Breast epithelium (tissue), 4 donors: ENCODE results near the gene CDC14A. TPM values are rescaled to one million over a fixed set of nuclear protein-coding genes. Genes with fewer than 3 reads are reported as not detected.

Experiments
- DNase-seq, 2 donors: peaks; one replicate each; pipeline ENCODE4 v3.0.0-alpha.2; 2019; ENCODE audit warnings: low spot score in 2 of 2
- H3K27ac ChIP-seq, 2 donors: fragments of 200-600 bp; sonication (generic) in 1 of 2; one replicate each; pipeline ENCODE4 v1.5.1; 2016 to 2019; ENCODE audit warnings: mild to moderate bottlenecking in 1 of 2
- H3K27me3 ChIP-seq, 2 donors: fragments of 200-600 bp; sonication (generic) in 1 of 2; one replicate each; pipeline versions ENCODE4 v1.5.1 to v1.6.0; 2017 to 2019; ENCODE audit warnings: control low read depth in 1 of 2, mild to moderate bottlenecking in 1 of 2
- H3K36me3 ChIP-seq: fragments of 200-600 bp; one replicate; pipeline ENCODE4 v1.5.1; 2019
- H3K4me1 ChIP-seq, 2 donors: fragments of 200-600 bp; sonication (generic); one replicate each; pipeline ENCODE4 v1.5.1; 2016 to 2019; ENCODE audit warnings: control low read depth in 1 of 2
- H3K4me3 ChIP-seq, 3 donors: fragments of 200-600 bp; sonication (generic); 1 replicate in 2 of 3; 2 replicates in 1 of 3; pipeline ENCODE4 v1.5.1; 2016 to 2019; ENCODE audit warnings: mild to moderate bottlenecking in 3 of 3, moderate library complexity in 2 of 3
- H3K9me3 ChIP-seq, 2 donors: fragments of 200-600 bp; sonication (generic) in 1 of 2; one replicate each; pipeline ENCODE4 v1.5.1; 2016 to 2019; ENCODE audit warnings: control low read depth in 1 of 2
- CTCF ChIP-seq, 3 donors: fragments of 450-650 bp; IDR thresholded peaks; one replicate each; pipeline ENCODE4 v1.5.1; 2016 to 2017; ENCODE audit warnings: antibody characterized with exemption in 3 of 3, mild to moderate bottlenecking in 3 of 3, moderate library complexity in 3 of 3
- POLR2A ChIP-seq: fragments of 450-650 bp; IDR thresholded peaks from one replicate; pipeline ENCODE4 v1.6.1; 2016; ENCODE audit warnings: antibody characterized with exemption, mild to moderate bottlenecking, moderate library complexity
- POLR2AphosphoS5 ChIP-seq, 3 donors: sonication (generic); formaldehyde crosslinking; IDR thresholded peaks; one replicate each; pipeline ENCODE4 v1.6.1; 2017; ENCODE audit warnings: antibody characterized with exemption in 3 of 3
- intact Hi-C: fragments of 100-400 bp; cut with DNase I; formaldehyde crosslinking; loops from one replicate; pipeline ENCODE4 v1.15.1; 2023; ENCODE audit warnings: low total_unique reads
- total RNA-seq, 3 donors: library from RNA; depleted of rRNA; stranded (reverse); fragments of >200 nt; gene quantifications; one replicate each; pipeline ENCODE4 v1.1.0, GENCODE V29; 2016

Gene CDC14A
- total RNA-seq, 3 donors from 2014 or later, result 16.5 to 49.3 (median 33.1) TPM

DNA sequence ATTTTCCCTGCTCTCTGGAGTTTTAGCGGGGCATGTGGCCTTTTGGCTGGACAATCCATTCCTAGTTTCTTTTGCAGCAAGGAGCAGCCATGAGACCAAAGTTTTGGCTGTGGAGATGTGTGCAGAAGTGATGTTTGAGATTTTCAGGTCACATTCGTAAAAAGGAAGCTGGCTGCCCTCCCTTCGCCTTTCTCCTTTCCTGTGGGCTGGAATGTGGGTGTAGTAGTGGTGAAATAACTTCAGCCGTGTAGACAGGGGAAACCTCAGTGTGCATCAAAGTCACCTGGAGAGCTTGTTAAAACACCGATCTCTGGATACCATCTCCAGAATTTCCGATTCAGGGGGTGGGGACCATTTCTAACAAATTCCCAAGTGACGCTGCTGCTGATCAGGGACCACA, 180.3 kb downstream of the CDC14A start:
- Histone ChIP-seq H3K27me3 (no peaks in the 10 kb centered on the region), H3K4me1 (no peaks in the 10 kb centered on the region), H3K27ac (no peak overlapping the region), H3K9me3 (no peaks in the 10 kb centered on the region), H3K36me3 (no peaks in the 10 kb centered on the region), H3K4me3 (no peak overlapping the region)
- intact Hi-C loops, result no loop called here
- no peak for DNase-seq
- no peak for TF ChIP-seq CTCF (IDR thresholded peaks at IDR 0.05)
- TF ChIP-seq POLR2A, result no peak
- no peak for TF ChIP-seq POLR2AphosphoS5 (IDR thresholded peaks at IDR 0.05)

DNA sequence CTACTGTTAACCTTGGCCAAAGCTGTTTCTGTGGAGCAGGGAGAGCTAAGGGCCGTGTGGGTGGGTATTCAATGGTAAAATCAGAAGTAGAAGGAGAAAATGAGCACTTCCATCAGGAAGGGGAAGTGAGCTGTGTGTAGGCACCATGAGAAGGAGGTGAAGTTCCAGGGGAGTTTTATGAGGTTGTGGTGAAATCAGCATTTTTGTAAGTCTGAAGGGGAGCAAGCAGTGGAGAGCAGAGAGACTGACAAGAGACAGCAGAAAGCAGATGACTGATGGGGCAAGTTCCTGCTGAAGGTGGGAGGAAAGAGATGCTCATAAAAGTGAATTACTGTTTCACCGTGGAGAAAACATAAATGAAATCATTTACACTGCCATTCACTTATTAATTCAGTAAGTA, 183.0 kb downstream of the CDC14A start:
- intact Hi-C loops, result no loop called here
- Histone ChIP-seq H3K27me3 (peaks cover 0 to 12% of the 10 kb centered on the region in 2 donors), H3K27ac (no peak overlapping the region), H3K4me3 (no peak overlapping the region), H3K4me1 (peaks cover 3 to 6% of the 10 kb centered on the region in 2 donors), H3K9me3 (no peaks in the 10 kb centered on the region), H3K36me3 (no peaks in the 10 kb centered on the region)
- TF ChIP-seq CTCF (IDR thresholded peaks at IDR 0.05), result no peak
- no peak for TF ChIP-seq POLR2AphosphoS5 (IDR thresholded peaks at IDR 0.05)
- no peak for DNase-seq

- no peak for DNase-seq
- H3K36me3 ChIP-seq, result no peaks in the 10 kb centered on the region
- H3K27me3 ChIP-seq, result peaks cover 0 to 12% of the 10 kb centered on the region in 2 donors
- H3K27ac ChIP-seq, result no peak overlapping the region
- H3K9me3 ChIP-seq, result no peaks in the 10 kb centered on the region
- intact Hi-C loops, result no loop called here
- TF ChIP-seq POLR2A, result no peak
- no peak for TF ChIP-seq POLR2AphosphoS5 (IDR thresholded peaks at IDR 0.05)
- TF ChIP-seq CTCF (IDR thresholded peaks at IDR 0.05), result no peak
- H3K4me1 ChIP-seq, result peaks cover 3 to 6% of the 10 kb centered on the region in 2 donors
- no peak overlapping the region for H3K4me3 ChIP-seq
Measured at GRCh38 chr1:100536031-100536430, 183.7 kb downstream of the CDC14A start.

DNA sequence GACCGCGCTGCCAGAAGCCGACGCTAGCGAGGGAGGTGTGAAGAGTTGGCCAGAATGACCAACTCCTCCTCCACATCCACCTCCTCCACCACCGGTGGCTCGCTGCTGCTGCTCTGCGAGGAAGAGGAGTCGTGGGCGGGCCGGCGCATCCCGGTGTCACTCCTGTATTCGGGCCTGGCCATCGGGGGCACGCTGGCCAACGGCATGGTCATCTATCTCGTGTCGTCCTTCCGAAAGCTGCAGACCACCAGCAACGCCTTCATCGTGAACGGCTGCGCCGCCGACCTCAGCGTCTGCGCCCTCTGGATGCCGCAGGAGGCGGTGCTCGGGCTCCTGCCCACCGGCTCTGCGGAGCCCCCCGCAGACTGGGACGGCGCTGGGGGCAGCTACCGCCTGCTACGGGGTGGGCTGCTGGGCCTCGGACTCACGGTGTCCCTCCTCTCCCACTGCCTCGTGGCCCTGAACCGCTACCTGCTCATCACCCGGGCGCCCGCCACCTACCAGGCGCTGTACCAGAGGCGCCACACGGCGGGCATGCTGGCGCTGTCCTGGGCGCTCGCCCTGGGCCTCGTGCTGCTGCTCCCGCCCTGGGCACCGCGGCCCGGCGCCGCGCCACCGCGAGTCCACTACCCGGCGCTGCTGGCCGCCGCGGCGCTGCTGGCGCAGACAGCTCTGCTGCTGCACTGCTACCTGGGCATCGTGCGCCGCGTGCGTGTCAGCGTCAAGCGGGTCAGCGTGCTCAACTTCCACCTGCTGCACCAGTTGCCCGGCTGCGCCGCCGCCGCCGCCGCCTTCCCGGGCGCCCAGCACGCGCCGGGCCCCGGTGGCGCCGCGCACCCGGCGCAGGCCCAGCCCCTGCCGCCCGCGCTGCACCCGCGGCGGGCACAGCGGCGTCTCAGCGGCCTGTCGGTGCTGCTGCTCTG, 186.9 kb downstream of the CDC14A start:
- intact Hi-C loops, result no loop called here
- no peak for DNase-seq
- Histone ChIP-seq H3K9me3 (no peaks in the 10 kb centered on the region), H3K27me3 (peaks cover 0 to 12% of the 10 kb centered on the region in 2 donors), H3K27ac (no peak overlapping the region), H3K4me1 (peaks cover 3 to 6% of the 10 kb centered on the region in 2 donors), H3K36me3 (no peaks in the 10 kb centered on the region), H3K4me3 (peak overlapping the region; percentile 39 to 78 (median 51))
- TF ChIP-seq POLR2AphosphoS5 (IDR thresholded peaks at IDR 0.05) (no peak), POLR2A (no peak), CTCF (IDR thresholded peaks at IDR 0.05) (no peak)

GRCh38 chr1:100539836-100540536, 187.7 kb downstream of the CDC14A start:
- Histone ChIP-seq H3K27ac (no peak overlapping the region), H3K27me3 (peaks cover 0 to 12% of the 10 kb centered on the region in 2 donors), H3K4me1 (peaks cover 3 to 6% of the 10 kb centered on the region in 2 donors), H3K4me3 (peak overlapping the region; percentile 39 to 78 (median 51)), H3K9me3 (no peaks in the 10 kb centered on the region), H3K36me3 (no peaks in the 10 kb centered on the region)
- intact Hi-C loops, result no loop called here
- no peak for TF ChIP-seq CTCF (IDR thresholded peaks at IDR 0.05)
- DNase-seq, result no peak
